ENCODE data around the gene TENM4. TPM values are rescaled to one million over a fixed set of nuclear protein-coding genes. Genes with fewer than 3 reads are reported as not detected.

Gene TENM4
- total and polyA plus RNA-seq, 2 experiments from 2014 or later: 19.0 to 105 TPM

GRCh38 chr11:79342686-79343085 is 98.1 kb downstream of the TENM4 start:
- TF ChIP-seq CTCF (IDR thresholded peaks at IDR 0.05; ENCODE audit: low read depth, low read length): no peak
- H3K27me3 ChIP-seq: no peaks in the 10 kb centered on the region
- H3K4me3 ChIP-seq: no peak overlapping the region
- H3K27ac ChIP-seq: no peak overlapping the region
- no peaks in the 10 kb centered on the region for H3K9me3 ChIP-seq (ENCODE audit: low read depth)
- no peak for DNase-seq (ENCODE audit: low read depth in 1 of 2, low spot score in 1 of 2)
- H3K4me1 ChIP-seq (ENCODE audit: low read depth): no peaks in the 10 kb centered on the region
- H3K36me3 ChIP-seq: no peaks in the 10 kb centered on the region

GRCh38 chr11:79342236-79342635 is 98.6 kb downstream of the TENM4 start:
- no peak for TF ChIP-seq CTCF (IDR thresholded peaks at IDR 0.05; ENCODE audit: low read depth, low read length)
- Histone ChIP-seq H3K4me1 (ENCODE audit: low read depth) (no peaks in the 10 kb centered on the region), H3K27me3 (no peaks in the 10 kb centered on the region), H3K36me3 (no peaks in the 10 kb centered on the region), H3K9me3 (ENCODE audit: low read depth) (no peaks in the 10 kb centered on the region), H3K4me3 (no peak overlapping the region), H3K27ac (no peak overlapping the region)
- no peak for DNase-seq (ENCODE audit: low read depth in 1 of 2, low spot score in 1 of 2)

GRCh38 chr11:79340535-79340934 is 100.3 kb downstream of the TENM4 start:
- Histone ChIP-seq H3K36me3 (no peaks in the 10 kb centered on the region), H3K27ac (no peak overlapping the region), H3K4me1 (ENCODE audit: low read depth) (no peaks in the 10 kb centered on the region), H3K27me3 (no peaks in the 10 kb centered on the region), H3K9me3 (ENCODE audit: low read depth) (no peaks in the 10 kb centered on the region), H3K4me3 (no peak overlapping the region)
- DNase-seq (ENCODE audit: low read depth in 1 of 2, low spot score in 1 of 2): no peak
- no peak for TF ChIP-seq CTCF (IDR thresholded peaks at IDR 0.05; ENCODE audit: low read depth, low read length)

GRCh38 chr11:79336797-79337517 is 103.9 kb downstream of the TENM4 start:
- Histone ChIP-seq H3K36me3 (no peaks in the 10 kb centered on the region), H3K27ac (no peak overlapping the region), H3K9me3 (ENCODE audit: low read depth) (no peaks in the 10 kb centered on the region), H3K27me3 (no peaks in the 10 kb centered on the region), H3K4me3 (no peak overlapping the region), H3K4me1 (ENCODE audit: low read depth) (peaks cover 2% of the 10 kb centered on the region)
- DNase-seq (ENCODE audit: low read depth in 1 of 2, low spot score in 1 of 2): no peak
- no peak for TF ChIP-seq CTCF (IDR thresholded peaks at IDR 0.05; ENCODE audit: low read depth, low read length)

GRCh38 chr11:79335681-79336080 is 105.1 kb downstream of the TENM4 start:
- no peak for TF ChIP-seq CTCF (IDR thresholded peaks at IDR 0.05; ENCODE audit: low read depth, low read length)
- H3K9me3 ChIP-seq (ENCODE audit: low read depth): no peaks in the 10 kb centered on the region
- H3K27ac ChIP-seq: no peak overlapping the region
- DNase-seq (ENCODE audit: low read depth in 1 of 2, low spot score in 1 of 2): peak in 1 of 2 donors; percentile 1
- no peak overlapping the region for H3K4me3 ChIP-seq
- H3K27me3 ChIP-seq: no peaks in the 10 kb centered on the region
- no peaks in the 10 kb centered on the region for H3K36me3 ChIP-seq
- peaks cover 15% of the 10 kb centered on the region for H3K4me1 ChIP-seq (ENCODE audit: low read depth)

Measured in cardiac muscle cell (in vitro differentiated cells and primary cell).